GM10847 (cell line): ENCODE data around the gene FOXC1.

Experiments used
- POLR2A ChIP-seq: IDR thresholded peaks from 2 replicates; pipeline ENCODE4 v1.6.1; 2011; ENCODE audit not compliant: insufficient read length; ENCODE audit errors: extremely low read depth

The FOXC1 gene

GRCh38 chr6:1602049-1602713, 7.5 kb upstream of the FOXC1 start:
- TF ChIP-seq POLR2A = no peak

- TF ChIP-seq POLR2A = no peak
These were observed 6.0 kb upstream of the FOXC1 start for GRCh38 chr6:1603708-1604107.

GRCh38 chr6:1604158-1605003, 5.3 kb upstream of the FOXC1 start:
- no peak for TF ChIP-seq POLR2A

GRCh38 chr6:1605004-1605892, 4.5 kb upstream of the FOXC1 start:
- no peak for TF ChIP-seq POLR2A

GRCh38 chr6:1605893-1606779, 3.6 kb upstream of the FOXC1 start:
- TF ChIP-seq POLR2A = no peak

- TF ChIP-seq POLR2A = no peak
These were observed 2.8 kb upstream of the FOXC1 start for GRCh38 chr6:1606780-1607515.

- no peak for TF ChIP-seq POLR2A
These were observed 2.0 kb upstream of the FOXC1 start for GRCh38 chr6:1607516-1608221.

GRCh38 chr6:1608222-1609040, 1.3 kb upstream of the FOXC1 start:
- TF ChIP-seq POLR2A = no peak

- TF ChIP-seq POLR2A = no peak
These were observed 571 bp upstream of the FOXC1 start for GRCh38 chr6:1609041-1609647.

- TF ChIP-seq POLR2A = no peak
These were observed 994 bp downstream of the FOXC1 start for GRCh38 chr6:1610497-1611321.

- TF ChIP-seq POLR2A = no peak
These were observed 1.5 kb downstream of the FOXC1 start for GRCh38 chr6:1611322-1611571.
